Neural crest cell (in vitro differentiated cells): ENCODE data around the gene USP40. TPM values are rescaled to one million over a fixed set of nuclear protein-coding genes. Genes with fewer than 3 reads are reported as not detected.

Source experiments
- DNase-seq: peaks from one replicate; pipeline ENCODE4 v3.0.0; 2021; ENCODE audit warnings: low read depth, mixed read lengths, low spot score
- H3K27ac Mint-ChIP-seq: one replicate; pipeline ENCODE4 v1.8.0; 2021; ENCODE audit warnings: mild to moderate bottlenecking, mixed read lengths; ENCODE audit not compliant: unreplicated experiment
- H3K27me3 Mint-ChIP-seq: 2 replicates; pipeline ENCODE4 v1.8.0; 2021; ENCODE audit warnings: low read depth, mild to moderate bottlenecking, mixed read lengths
- H3K36me3 Mint-ChIP-seq: 2 replicates; pipeline ENCODE4 v1.8.0; 2021; ENCODE audit warnings: low read depth, mild to moderate bottlenecking, mixed read lengths
- H3K4me1 Mint-ChIP-seq: 2 replicates; pipeline ENCODE4 v1.8.0; 2021; ENCODE audit warnings: mixed read lengths
- H3K4me3 Mint-ChIP-seq: one replicate; pipeline ENCODE4 v1.8.0; 2021; ENCODE audit warnings: mild to moderate bottlenecking, mixed read lengths
- H3K9me3 Mint-ChIP-seq: 2 replicates; pipeline ENCODE4 v1.8.0; 2021; ENCODE audit warnings: mixed read lengths
- CTCF ChIP-seq: fragments of 200-600 bp; sonication (generic); conservative IDR thresholded peaks from 2 replicates; pipeline ENCODE4 v1.5.0; 2021; ENCODE audit warnings: antibody characterized with exemption, mild to moderate bottlenecking
- total RNA-seq: library from RNA; stranded (reverse); gene quantifications from 2 replicates; pipeline ENCODE4 v1.2.1, GENCODE V29; 2021

Gene USP40
- total RNA-seq, 1 donor from 2014 or later: 25.3 TPM

- no peaks in the 10 kb centered on the region for H3K9me3 Mint-ChIP-seq
- no peaks in the 10 kb centered on the region for H3K4me1 Mint-ChIP-seq
- no peak for DNase-seq
- H3K4me3 Mint-ChIP-seq: no peak overlapping the region
- no peak overlapping the region for H3K27ac Mint-ChIP-seq
- H3K27me3 Mint-ChIP-seq: no peaks in the 10 kb centered on the region
- no peak for TF ChIP-seq CTCF
- H3K36me3 Mint-ChIP-seq: peaks cover 6% of the 10 kb centered on the region
Measured at GRCh38 chr2:233492078-233492477, 74.5 kb downstream of the USP40 start.

DNA sequence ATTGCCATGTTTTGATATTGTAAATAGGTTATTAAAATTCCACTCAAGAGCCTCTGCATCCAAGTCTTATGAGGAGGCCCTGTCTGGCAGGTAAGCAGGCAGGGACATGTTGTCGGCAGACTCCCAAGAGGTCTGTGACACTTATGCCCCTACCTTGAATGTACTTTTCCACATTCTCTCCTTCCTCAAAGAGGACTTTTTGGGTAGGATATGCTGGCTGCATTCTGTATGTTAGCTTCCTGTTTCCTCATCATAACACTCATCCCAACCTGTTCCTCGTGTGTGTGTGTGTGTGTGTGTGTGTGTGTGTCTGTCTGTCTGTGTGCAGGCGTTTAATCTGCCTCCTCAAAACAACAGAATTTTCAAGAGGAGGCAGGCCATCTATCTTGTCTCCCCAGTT is 75.3 kb downstream of the USP40 start:
- no peak overlapping the region for H3K4me3 Mint-ChIP-seq
- TF ChIP-seq CTCF: no peak
- H3K4me1 Mint-ChIP-seq: peaks cover 4% of the 10 kb centered on the region
- H3K27me3 Mint-ChIP-seq: no peaks in the 10 kb centered on the region
- no peaks in the 10 kb centered on the region for H3K9me3 Mint-ChIP-seq
- no peak for DNase-seq
- H3K36me3 Mint-ChIP-seq: no peaks in the 10 kb centered on the region
- no peak overlapping the region for H3K27ac Mint-ChIP-seq

- Mint-ChIP-seq H3K4me3 (no peak overlapping the region), H3K27me3 (no peaks in the 10 kb centered on the region), H3K36me3 (no peaks in the 10 kb centered on the region), H3K27ac (no peak overlapping the region), H3K4me1 (peaks cover 8% of the 10 kb centered on the region), H3K9me3 (no peaks in the 10 kb centered on the region)
- no peak for TF ChIP-seq CTCF
- DNase-seq: no peak
Measured at GRCh38 chr2:233490831-233491230, 75.8 kb downstream of the USP40 start.

DNA sequence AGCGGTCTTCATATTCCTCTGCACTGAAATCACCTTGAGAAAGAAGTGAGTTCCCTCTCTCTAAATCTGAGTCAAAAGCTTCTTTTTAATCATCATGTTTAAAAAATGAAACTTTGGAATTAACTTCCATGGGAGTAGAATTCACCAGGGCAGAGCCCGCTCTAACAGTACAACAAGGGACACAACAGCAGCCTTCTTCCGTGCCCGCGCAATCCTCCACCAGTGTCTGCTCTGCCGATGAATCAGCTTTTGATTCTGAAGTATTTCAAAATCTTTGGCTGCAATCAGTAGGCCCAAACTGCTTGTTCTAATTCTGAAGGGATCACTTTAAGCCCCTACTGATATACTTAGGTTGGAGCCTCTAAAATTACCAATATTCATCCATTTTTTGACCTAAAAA is 76.9 kb downstream of the USP40 start:
- Mint-ChIP-seq H3K9me3 (no peaks in the 10 kb centered on the region), H3K27me3 (no peaks in the 10 kb centered on the region), H3K36me3 (peaks cover 6% of the 10 kb centered on the region), H3K4me3 (no peak overlapping the region), H3K27ac (no peak overlapping the region), H3K4me1 (peaks cover 8% of the 10 kb centered on the region)
- DNase-seq: no peak
- TF ChIP-seq CTCF: no peak

DNA sequence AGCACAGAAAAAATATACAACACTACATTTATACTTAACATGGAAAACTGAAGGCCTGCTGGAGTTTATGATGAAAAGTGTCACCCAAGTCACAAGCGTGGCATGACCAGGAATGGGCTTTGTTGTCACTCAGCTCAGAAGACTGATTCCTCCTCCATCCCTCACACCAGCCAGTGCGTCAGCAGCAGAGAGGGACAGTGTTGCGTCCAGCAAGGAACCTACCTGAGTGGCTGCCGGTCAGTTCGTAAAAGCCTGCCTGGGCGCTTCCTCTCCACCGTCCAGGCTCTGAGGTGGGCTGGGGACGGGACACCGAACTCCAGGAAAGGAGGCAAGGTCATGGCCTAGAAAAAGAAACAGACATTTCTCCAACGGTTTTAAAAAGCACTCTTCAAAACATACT is 77.4 kb downstream of the USP40 start:
- Mint-ChIP-seq H3K4me1 (peaks cover 8% of the 10 kb centered on the region), H3K4me3 (no peak overlapping the region), H3K36me3 (peaks cover 7% of the 10 kb centered on the region), H3K27ac (no peak overlapping the region), H3K27me3 (no peaks in the 10 kb centered on the region), H3K9me3 (no peaks in the 10 kb centered on the region)
- no peak for DNase-seq
- no peak for TF ChIP-seq CTCF
